Cardiac fibroblast (primary cell): Measurements from ENCODE around the gene ERI2.
"Not testable (repeated sequence)": the region's sequence is repeated elsewhere in the genome, so short reads cannot be mapped to it uniquely, and the experiment has no call there.

Source experiments
- DNase-seq, 2 donors: peaks; one replicate each; pipeline versions ENCODE4 v3.0.0 to v3.0.0-alpha.2; 2010; ENCODE audit warnings: low read depth in 2 of 2
- H3K4me3 ChIP-seq, 2 donors: replicated peaks in 1 of 2; 1 replicate in 1 of 2; 2 replicates in 1 of 2; pipeline ENCODE4 v1.5.1; 2011; ENCODE audit warnings: low read depth in 2 of 2, low read length in 2 of 2, mild to moderate bottlenecking in 2 of 2, moderate library complexity in 1 of 2
- TF ChIP-seq, protein P1 (sequence below): IDR thresholded peaks from one replicate; pipeline ENCODE4 v1.5.1; 2011; ENCODE audit warnings: low read depth, mild to moderate bottlenecking, low read length, inconsistent platforms

Gene ERI2

DNA sequence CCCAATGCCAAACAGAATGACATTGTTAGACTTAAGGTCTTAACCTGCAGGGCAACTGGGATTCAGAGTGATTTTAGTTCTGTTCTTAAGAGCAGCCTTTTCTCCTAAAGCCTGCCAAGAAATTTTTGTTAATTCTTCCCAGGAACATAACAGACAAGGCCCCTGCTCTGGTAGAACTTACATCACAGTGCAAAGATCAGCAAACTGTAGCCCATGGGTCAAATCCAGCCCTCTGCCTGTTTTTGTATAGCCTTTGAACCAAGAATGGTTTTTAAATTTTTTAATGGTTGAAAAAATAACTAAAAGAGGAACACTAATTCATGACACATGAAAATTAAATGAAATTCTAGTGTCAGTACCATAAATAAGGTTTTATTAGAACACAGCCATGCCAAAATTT lies 38.7 kb downstream of the ERI2 start:
- DNase-seq, result no peak
- H3K4me3 ChIP-seq, result no peak overlapping the region
- TF ChIP-seq, protein P1, sequence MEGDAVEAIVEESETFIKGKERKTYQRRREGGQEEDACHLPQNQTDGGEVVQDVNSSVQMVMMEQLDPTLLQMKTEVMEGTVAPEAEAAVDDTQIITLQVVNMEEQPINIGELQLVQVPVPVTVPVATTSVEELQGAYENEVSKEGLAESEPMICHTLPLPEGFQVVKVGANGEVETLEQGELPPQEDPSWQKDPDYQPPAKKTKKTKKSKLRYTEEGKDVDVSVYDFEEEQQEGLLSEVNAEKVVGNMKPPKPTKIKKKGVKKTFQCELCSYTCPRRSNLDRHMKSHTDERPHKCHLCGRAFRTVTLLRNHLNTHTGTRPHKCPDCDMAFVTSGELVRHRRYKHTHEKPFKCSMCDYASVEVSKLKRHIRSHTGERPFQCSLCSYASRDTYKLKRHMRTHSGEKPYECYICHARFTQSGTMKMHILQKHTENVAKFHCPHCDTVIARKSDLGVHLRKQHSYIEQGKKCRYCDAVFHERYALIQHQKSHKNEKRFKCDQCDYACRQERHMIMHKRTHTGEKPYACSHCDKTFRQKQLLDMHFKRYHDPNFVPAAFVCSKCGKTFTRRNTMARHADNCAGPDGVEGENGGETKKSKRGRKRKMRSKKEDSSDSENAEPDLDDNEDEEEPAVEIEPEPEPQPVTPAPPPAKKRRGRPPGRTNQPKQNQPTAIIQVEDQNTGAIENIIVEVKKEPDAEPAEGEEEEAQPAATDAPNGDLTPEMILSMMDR, result no peak

GRCh38 chr16:20766294-20766693 lies 40.0 kb downstream of the ERI2 start:
- no peak for DNase-seq

DNA sequence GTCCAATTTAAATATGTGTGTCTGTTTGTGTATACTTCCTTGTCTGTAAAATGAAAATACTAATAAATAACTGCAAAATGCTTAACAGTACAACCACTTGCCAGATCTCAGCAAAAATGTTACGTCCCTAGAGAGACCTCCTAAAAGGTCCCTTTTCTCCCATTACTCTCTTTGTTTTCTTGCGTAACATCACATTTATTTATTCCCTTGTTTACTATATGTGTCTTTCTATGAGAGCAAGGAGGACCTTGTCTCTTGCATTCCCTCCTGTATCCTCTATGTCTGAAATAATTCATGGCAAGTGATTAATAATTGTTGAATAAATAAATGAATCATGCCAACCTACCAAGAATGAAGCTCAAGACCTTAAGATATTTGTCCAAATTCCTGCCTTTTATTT lies 40.5 kb downstream of the ERI2 start:
- H3K4me3 ChIP-seq, result no peak overlapping the region
- TF ChIP-seq, protein P1, result no peak
- DNase-seq, result no peak

More at GRCh38 chr16:20766294-20766693, 40.0 kb downstream of the ERI2 start:
- TF ChIP-seq, protein P1, result no peak
- H3K4me3 ChIP-seq, result no peak overlapping the region

DNA sequence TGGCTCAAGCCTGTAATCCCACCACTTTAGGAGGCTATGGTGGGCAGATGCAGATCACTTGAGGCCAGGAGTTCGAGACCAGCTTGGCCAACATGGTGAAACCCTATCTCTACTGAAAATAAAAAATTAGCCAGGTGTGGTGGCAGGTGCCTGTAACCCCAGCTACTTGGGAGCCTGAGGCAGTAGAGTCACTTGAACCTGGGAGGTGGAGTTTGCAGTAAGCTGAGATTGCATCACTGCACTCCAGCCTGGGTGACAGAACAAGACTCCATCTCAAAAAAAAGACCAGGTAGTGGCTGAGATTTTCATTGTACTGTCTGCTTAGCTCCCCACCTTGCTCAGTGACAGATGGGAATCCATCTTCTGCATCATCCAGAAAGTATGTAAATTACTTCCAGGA lies 41.8 kb downstream of the ERI2 start:
- DNase-seq, H3K4me3 ChIP-seq: not testable (repeated sequence)

DNA sequence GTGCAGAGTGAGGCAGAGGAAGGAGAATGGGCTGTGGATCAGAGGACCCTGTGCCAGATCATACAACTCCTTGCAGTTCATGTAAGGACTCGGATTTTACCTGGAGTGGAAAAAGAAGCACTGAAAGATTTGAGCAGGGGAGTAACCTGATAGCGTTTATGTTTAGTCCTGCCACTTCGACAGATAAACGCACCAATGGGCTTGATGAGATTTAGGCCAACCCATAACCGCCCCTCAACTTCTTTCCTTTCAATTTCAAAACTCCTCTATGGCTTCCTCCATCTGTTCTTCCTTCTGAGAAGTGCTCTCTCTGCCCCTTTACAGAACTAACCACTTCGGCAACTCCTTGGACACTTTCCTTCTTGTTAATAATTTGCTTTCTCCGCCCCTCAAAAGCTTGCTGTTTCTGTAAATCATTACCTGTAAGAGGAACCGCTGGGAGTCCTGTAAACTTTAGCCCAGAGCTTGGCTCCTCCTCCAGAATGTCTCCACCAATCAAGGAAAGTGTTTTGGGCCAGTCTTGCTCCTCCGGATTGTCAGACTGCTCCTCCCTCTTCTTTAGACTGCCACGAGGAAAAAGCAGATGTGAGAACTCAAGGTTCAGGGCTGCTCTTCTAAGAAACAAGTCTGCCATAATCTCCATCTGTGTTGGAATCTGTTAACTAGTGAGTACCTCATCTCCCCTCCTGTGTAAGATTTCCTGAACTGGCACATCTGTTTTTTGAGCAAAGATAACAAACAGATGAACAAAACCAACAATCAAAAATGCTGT lies 42.6 kb downstream of the ERI2 start, which contains the start of gene ACSM3:
TSS of gene ACSM3 (plus strand) at position 554 of the 772 bp plus-strand sequence. CDS start 6,021 bp downstream, outside the sequence.
- DNase-seq, result peak; percentile 78 to 79
- H3K4me3 ChIP-seq, result peak within 1 kb of the TSS; percentile 28 to 52
- TF ChIP-seq, protein P1, result no peak

GRCh38 chr16:20762404-20763123 lies 43.7 kb downstream of the ERI2 start:
- TF ChIP-seq, protein P1, result no peak
- H3K4me3 ChIP-seq, result no peak overlapping the region
- DNase-seq, result no peak

- DNase-seq, result no peak
- TF ChIP-seq, protein P1, result no peak
- H3K4me3 ChIP-seq, result no peak overlapping the region
Measured at GRCh38 chr16:20761175-20761574, 45.1 kb downstream of the ERI2 start.
